Right kidney (tissue), 1 donor: Measurements from ENCODE around the gene UBE2R2.
"Not testable (repeated sequence)": the region's sequence is repeated elsewhere in the genome, so short reads cannot be mapped to it uniquely, and the experiment has no call there.

ENCODE experiments used
- DNase-seq: peaks from one replicate; pipeline ENCODE4 v3.0.0-alpha.2; 2016

The UBE2R2 gene

GRCh38 chr9:33837138-33837537, 20.2 kb downstream of the UBE2R2 start:
- DNase-seq = no peak

- no peak for DNase-seq
Measured at GRCh38 chr9:33840381-33840780, 23.4 kb downstream of the UBE2R2 start.

DNA sequence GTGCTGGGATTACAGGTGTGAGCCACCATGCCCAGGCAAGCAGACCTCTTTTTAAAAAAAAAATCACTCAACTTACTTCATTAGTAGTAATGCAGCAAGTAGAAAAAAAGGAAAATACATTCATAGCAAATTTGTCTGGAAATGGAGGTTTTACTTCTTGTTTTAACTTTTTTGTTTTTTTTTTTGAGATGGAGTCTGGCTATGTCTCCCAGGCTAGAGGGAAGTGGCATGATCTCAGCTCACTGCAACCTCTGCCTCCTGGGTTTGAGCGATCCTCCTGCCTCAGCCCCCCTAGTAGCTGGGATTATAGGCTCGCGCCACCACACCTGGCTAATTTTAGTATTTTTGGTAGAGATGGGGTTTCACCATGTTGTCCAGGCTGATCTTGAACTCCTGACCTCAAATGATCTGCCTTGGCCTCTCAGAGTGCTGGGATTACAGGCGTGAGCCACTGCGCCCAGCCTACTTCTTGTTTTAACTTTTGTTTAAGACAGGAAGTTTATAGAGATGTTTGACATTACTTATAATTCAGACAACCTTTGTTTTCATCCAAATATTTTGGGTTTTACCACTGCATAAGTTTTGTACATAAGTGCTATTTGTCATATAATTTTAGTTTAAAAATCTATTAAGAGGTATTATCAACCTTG, 26.5 kb downstream of the UBE2R2 start:
- DNase-seq = no peak

DNA sequence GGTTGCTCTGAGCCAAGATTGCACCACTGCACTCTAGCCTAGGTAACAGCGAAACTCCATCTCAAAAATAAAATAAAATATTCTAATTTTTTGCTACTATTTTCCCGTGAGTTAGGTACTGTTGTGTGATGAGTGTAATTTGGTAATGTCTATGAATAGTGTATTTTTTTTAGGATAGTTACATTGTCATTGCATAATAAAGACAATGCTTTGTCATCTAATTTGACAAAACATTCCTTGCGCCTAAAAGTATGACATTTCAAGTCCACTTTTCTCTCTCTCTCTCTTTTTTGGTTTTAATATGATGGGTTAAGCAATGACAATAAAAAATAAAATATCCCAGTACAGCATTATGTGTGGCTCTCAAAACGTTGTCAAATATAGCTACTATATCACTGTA, 29.3 kb downstream of the UBE2R2 start:
- no peak for DNase-seq

- DNase-seq = not testable (repeated sequence)
Measured at GRCh38 chr9:33847894-33848205, 30.9 kb downstream of the UBE2R2 start.

GRCh38 chr9:33850267-33850629, 33.3 kb downstream of the UBE2R2 start:
- DNase-seq = no peak

- DNase-seq = no peak
Measured at GRCh38 chr9:33850677-33851076, 33.7 kb downstream of the UBE2R2 start.

DNA sequence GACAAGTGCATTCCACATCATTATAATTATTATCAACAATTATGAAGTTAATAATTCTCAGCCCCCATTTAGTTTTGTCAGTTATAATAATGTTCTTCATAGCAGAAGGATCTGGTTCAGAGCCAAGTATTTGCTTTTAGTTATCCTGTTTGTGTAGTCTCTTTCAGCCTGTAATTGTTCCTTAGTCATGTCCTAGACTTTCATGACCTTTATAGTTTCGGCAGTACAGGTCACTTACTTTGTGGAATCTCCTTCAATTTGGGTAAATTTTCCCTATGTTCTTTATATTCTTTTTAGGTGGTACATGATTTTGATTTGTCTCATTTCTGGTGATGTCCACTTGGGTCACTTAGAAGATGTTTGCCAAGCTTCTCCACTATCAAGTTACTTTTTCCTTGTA, 34.3 kb downstream of the UBE2R2 start:
- no peak for DNase-seq

DNA sequence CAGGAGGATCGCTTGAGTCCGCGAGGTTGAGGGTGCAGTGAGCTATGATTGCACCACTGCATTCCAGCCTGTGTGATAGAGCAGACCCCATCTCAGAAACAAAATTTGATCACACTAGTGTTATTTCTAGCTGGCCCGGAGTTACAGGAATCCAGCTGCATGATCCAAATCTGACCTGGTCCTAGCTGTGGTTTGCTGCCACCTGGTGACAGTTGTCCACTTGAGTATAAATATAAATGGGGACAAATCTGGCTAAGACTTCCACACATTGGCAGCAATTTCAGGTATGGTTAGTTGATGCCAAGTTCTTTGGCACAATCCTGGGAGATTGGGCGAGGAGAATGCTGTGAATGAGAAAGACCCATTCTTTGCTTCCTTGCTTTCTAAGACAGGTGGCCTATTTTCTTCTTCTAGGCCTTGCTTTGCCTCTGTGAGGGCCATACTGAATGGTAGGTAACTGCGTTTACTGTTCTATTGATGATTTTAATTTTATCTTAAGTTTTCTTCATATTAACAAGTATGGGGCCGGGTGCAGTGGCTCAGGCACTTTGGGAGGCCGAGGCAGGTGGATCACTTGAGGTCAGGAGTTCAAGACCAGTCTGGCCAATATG, 35.4 kb downstream of the UBE2R2 start:
- peak; percentile 11 for DNase-seq

DNA sequence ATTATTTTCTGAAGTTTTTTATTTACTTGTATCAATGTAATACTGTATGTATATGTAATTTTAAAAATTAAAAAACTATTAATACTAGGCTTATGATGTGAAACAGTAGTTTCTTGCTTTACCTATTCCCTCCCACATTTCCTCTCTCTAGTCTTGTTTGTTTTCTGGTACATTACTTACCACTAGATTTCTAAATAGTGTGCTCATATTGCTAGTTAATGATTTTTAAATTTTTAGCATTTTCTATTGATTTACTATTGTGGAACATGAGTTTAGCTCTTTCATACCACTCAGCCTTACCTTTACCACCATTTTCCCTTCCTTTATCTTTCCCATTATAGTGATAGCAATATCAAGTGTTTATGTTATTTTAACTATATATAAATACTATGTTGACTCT, 39.3 kb downstream of the UBE2R2 start:
- no peak for DNase-seq

GRCh38 chr9:33858423-33858822, 41.5 kb downstream of the UBE2R2 start:
- DNase-seq = no peak

- DNase-seq = no peak
Measured at GRCh38 chr9:33860200-33860871, 43.4 kb downstream of the UBE2R2 start.

- no peak for DNase-seq
Measured at GRCh38 chr9:33861917-33862453, 45.0 kb downstream of the UBE2R2 start.

- not testable (repeated sequence) for DNase-seq
Measured at GRCh38 chr9:33863027-33863426, 46.1 kb downstream of the UBE2R2 start.

- DNase-seq = no peak
Measured at GRCh38 chr9:33867747-33868439, 50.9 kb downstream of the UBE2R2 start.

- no peak for DNase-seq
Measured at GRCh38 chr9:33868440-33868973, 51.5 kb downstream of the UBE2R2 start.

GRCh38 chr9:33869243-33869642, 52.3 kb downstream of the UBE2R2 start:
- not testable (repeated sequence) for DNase-seq

DNA sequence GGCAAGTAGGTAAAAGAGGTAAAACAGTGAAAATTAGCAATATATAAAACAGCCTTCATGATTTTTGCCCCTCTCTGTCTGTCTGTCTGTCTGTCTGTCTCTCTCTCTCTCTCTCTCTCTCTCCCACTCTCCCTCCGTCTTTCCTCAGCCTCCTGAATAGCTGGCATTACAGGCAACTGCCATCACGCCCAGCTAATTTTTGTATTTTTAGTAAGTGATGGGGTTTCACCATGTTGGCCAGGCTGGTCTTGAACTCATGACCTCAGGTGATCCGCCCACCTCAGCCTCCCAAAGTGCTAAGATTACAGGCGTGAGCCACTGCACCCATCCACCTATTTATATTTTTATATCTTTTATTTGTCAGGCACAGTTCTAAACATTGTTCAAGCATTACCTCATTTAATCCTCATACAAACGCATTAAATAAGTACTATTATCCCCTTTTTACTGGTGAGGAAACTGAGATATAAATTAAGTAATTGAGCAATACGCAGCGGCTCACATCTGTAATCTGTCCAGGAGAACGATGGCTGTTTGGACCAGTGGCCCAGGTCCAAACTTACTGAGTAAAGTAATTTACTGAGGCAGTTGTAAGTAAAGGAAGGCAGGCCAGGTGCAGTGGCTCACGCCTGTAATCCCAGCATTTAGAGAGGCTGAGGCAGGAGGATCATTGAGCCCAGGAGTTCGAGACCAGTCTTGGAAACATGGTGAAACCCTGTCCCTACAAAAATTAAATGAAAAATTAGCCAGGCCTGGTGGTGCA, 60.9 kb downstream of the UBE2R2 start:
- DNase-seq = no peak

GRCh38 chr9:33878691-33879366, 61.9 kb downstream of the UBE2R2 start:
- no peak for DNase-seq

DNA sequence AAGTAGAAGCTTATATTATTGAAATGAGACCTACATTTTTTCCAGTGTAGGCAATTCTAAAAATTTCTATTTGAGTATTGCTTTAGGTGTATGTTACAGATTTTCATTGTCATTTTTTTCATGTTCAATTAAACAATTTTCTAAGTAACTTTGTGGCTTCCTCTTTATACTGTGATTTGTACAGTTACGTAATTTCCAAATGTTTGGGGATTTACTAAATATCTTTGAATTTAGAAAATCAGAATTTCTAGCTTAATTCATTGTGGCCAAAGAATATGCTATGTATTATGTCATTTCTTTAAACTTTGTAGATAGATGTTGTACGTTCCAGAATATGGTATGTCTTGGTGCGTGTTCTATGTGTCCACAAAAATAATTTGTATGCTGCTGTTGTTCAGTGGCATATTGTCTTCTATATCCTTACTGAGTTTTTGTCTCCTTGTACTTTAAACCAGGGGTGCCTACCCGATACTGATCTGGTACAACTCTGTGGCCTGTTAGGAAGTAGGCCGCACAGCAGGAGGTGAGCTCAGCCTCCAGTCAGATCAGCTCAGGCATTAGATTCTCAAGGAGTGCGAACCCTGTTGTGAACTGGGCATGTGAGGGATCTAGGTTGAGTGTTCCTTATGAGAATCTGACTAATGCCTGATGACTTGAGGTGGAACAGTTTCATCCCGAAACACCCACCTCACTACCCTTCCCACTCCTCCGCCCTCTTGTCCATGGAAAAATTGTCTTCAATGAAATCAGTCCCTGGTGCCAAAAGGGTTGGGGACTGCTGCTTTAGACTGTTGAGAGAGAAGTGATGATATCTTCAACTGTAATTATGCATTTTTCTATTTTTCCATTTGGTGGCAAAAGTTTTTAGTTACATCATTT, 63.5 kb downstream of the UBE2R2 start:
- no peak for DNase-seq

DNA sequence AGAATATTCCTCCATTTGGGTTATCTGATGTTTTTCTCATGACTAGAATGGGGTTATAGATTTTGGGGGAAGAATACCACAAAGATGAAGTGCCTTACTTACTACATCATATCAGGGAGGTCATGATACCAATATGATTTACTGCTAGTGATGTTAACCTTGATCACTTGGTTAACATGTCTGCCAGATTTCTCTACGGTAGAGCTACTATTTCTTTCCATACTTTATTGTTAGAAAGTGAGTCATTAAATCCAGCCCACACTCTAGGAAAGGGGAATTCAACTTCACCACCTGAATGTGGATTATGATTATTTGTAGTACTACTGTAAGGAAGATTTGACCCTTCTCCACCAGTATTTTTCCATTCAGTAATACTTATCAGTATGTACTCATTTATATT, 64.7 kb downstream of the UBE2R2 start:
- no peak for DNase-seq
